Endothelial cell (in vitro differentiated cells): Measurements from ENCODE around the gene GBF1. TPM values are rescaled to one million over a fixed set of nuclear protein-coding genes. Genes with fewer than 3 reads are reported as not detected.
"Not testable (repeated sequence)": the region's sequence is repeated elsewhere in the genome, so short reads cannot be mapped to it uniquely, and the experiment has no call there.

Source experiments
- DNase-seq: peaks from one replicate; pipeline ENCODE4 v3.0.0; 2021; ENCODE audit warnings: low spot score
- H3K27ac Mint-ChIP-seq: one replicate; pipeline ENCODE4 v1.8.0; 2021; ENCODE audit warnings: mixed read lengths, inconsistent platforms; ENCODE audit not compliant: unreplicated experiment
- H3K27me3 Mint-ChIP-seq: one replicate; pipeline ENCODE4 v1.8.0; 2021; ENCODE audit warnings: mild to moderate bottlenecking, moderate library complexity, mixed read lengths, inconsistent platforms; ENCODE audit not compliant: unreplicated experiment
- H3K36me3 Mint-ChIP-seq: one replicate; pipeline ENCODE4 v1.8.0; 2021; ENCODE audit warnings: mild to moderate bottlenecking, low read depth, mixed read lengths, inconsistent platforms; ENCODE audit not compliant: unreplicated experiment
- H3K4me1 Mint-ChIP-seq: one replicate; pipeline ENCODE4 v1.8.0; 2021; ENCODE audit warnings: mild to moderate bottlenecking, mixed read lengths, inconsistent platforms; ENCODE audit not compliant: unreplicated experiment
- H3K4me3 Mint-ChIP-seq: one replicate; pipeline ENCODE4 v1.8.0; 2021; ENCODE audit warnings: mild to moderate bottlenecking, mixed read lengths, inconsistent platforms; ENCODE audit not compliant: unreplicated experiment
- H3K9me3 Mint-ChIP-seq: one replicate; pipeline ENCODE4 v1.8.0; 2021; ENCODE audit warnings: mixed read lengths, inconsistent platforms; ENCODE audit not compliant: unreplicated experiment
- total RNA-seq: library from RNA; stranded (reverse); fragmentation: NEBNext Ultra II Directional; extraction: Animal tissue kit (Norgen Biotek cat#: 25700); gene quantifications from one replicate; pipeline ENCODE4 v1.2.1, GENCODE V29; 2021; ENCODE audit not compliant: unreplicated experiment
- TF ChIP-seq, protein P1 (sequence below): fragments of 200-600 bp; sonication (generic); IDR thresholded peaks from one replicate; pipeline ENCODE4 v1.5.0; 2021; ENCODE audit warnings: antibody characterized with exemption; ENCODE audit not compliant: unreplicated experiment

The GBF1 gene
- total RNA-seq, 1 donor from 2014 or later: 45.1 TPM

DNA sequence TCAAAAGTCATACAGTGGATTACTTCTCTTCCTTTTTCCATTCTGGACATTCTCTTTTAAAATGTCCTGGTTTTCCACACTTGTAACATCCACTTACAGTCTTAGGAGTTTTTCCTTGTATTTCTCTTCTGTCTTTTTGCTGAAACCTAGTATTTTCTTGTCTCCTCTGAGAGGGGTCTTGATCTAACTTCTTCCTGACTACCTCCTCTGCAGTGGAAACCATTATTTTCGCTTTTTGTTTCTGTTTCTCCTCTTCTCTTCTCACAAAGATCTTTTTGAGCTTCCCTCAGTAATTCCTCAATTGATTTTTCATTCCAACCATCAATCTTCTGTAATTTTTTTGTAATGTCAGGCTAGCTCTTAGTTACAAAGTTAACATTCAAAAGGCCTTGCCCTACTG is 42.9 kb upstream of the GBF1 start:
- Mint-ChIP-seq H3K4me1 (no peaks in the 10 kb centered on the region), H3K4me3 (no peak overlapping the region), H3K36me3 (peaks cover 18% of the 10 kb centered on the region), H3K9me3 (peaks cover 4% of the 10 kb centered on the region), H3K27me3 (peaks cover 7% of the 10 kb centered on the region), H3K27ac (no peak overlapping the region)
- TF ChIP-seq, protein P1, sequence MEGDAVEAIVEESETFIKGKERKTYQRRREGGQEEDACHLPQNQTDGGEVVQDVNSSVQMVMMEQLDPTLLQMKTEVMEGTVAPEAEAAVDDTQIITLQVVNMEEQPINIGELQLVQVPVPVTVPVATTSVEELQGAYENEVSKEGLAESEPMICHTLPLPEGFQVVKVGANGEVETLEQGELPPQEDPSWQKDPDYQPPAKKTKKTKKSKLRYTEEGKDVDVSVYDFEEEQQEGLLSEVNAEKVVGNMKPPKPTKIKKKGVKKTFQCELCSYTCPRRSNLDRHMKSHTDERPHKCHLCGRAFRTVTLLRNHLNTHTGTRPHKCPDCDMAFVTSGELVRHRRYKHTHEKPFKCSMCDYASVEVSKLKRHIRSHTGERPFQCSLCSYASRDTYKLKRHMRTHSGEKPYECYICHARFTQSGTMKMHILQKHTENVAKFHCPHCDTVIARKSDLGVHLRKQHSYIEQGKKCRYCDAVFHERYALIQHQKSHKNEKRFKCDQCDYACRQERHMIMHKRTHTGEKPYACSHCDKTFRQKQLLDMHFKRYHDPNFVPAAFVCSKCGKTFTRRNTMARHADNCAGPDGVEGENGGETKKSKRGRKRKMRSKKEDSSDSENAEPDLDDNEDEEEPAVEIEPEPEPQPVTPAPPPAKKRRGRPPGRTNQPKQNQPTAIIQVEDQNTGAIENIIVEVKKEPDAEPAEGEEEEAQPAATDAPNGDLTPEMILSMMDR: no peak
- no peak for DNase-seq

GRCh38 chr10:102208311-102209035 is 36.9 kb upstream of the GBF1 start:
- H3K36me3 Mint-ChIP-seq: peaks cover 5% of the 10 kb centered on the region
- H3K27ac Mint-ChIP-seq: no peak overlapping the region
- peaks cover 9% of the 10 kb centered on the region for H3K27me3 Mint-ChIP-seq
- no peaks in the 10 kb centered on the region for H3K9me3 Mint-ChIP-seq
- TF ChIP-seq, protein P1: no peak
- H3K4me3 Mint-ChIP-seq: no peak overlapping the region
- no peak for DNase-seq
- H3K4me1 Mint-ChIP-seq: no peaks in the 10 kb centered on the region

DNA sequence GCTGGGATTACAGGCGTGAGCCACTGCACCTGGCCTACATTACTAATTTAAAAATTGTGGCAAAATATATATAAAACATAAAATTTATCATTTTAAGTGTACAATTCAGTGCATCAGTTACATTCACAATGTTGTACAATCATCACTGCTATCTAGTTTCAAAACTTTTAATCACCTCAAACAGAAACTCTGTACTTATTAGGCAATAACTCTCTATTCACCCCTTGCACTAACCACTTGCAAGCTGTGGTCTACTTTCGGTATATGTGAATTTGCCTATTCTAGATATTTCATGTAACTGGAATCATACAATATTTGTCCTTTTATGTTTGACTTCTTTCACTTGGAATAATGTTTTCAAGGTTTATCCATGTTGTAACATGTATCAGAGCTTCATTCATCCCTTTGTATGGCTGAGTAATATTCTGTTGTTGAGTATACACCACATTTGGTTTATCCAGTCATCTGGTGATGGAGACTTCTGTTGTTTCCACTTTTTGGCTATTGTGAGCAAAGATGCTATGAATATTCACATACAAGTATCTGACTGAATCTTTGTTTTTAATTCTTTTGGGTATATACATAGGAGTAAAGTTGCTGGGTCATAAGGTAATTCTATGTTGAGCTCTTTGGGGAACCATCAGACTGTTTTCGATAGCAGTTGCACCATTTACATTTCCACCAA is 33.6 kb upstream of the GBF1 start:
- H3K4me1 Mint-ChIP-seq: no peaks in the 10 kb centered on the region
- peaks cover 4% of the 10 kb centered on the region for H3K27me3 Mint-ChIP-seq
- no peak overlapping the region for H3K27ac Mint-ChIP-seq
- no peaks in the 10 kb centered on the region for H3K9me3 Mint-ChIP-seq
- TF ChIP-seq, protein P1: no peak
- no peak overlapping the region for H3K4me3 Mint-ChIP-seq
- no peaks in the 10 kb centered on the region for H3K36me3 Mint-ChIP-seq
- no peak for DNase-seq

DNA sequence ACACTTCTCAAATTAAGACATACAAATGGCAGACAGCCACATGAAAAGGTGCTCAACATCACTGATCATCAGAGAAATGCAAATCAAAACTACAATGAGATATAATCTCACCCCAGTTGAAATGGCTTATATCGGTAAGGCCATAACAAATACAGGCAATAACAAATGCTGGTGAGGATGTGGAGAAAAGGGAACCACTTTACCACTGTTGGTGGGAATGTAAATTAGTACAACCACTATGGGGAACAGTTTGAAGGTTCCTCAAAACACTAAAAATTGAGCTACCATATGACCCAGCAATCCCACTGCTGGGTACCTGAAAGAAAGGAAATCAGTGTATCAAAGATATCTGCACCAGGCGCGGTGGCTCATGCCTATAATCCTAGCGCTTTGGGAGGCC is 31.7 kb upstream of the GBF1 start:
- not testable (repeated sequence) for H3K27ac Mint-ChIP-seq, H3K36me3 Mint-ChIP-seq, H3K9me3 Mint-ChIP-seq, H3K4me3 Mint-ChIP-seq, DNase-seq, H3K4me1 Mint-ChIP-seq, H3K27me3 Mint-ChIP-seq

- Mint-ChIP-seq H3K36me3 (peaks cover 3% of the 10 kb centered on the region), H3K4me3 (no peak overlapping the region), H3K9me3 (no peaks in the 10 kb centered on the region), H3K27ac (no peak overlapping the region), H3K27me3 (peaks cover 5% of the 10 kb centered on the region), H3K4me1 (no peaks in the 10 kb centered on the region)
- TF ChIP-seq, protein P1: no peak
- no peak for DNase-seq
Observed at GRCh38 chr10:102219370-102219769, 26.0 kb upstream of the GBF1 start.
